LoVo (cell line): ENCODE data around the gene PPP1R7.

Source experiments
- DNase-seq: peaks from one replicate; pipeline ENCODE4 v3.0.0-alpha.2; 2016; ENCODE audit warnings: low spot score

Gene PPP1R7

DNA sequence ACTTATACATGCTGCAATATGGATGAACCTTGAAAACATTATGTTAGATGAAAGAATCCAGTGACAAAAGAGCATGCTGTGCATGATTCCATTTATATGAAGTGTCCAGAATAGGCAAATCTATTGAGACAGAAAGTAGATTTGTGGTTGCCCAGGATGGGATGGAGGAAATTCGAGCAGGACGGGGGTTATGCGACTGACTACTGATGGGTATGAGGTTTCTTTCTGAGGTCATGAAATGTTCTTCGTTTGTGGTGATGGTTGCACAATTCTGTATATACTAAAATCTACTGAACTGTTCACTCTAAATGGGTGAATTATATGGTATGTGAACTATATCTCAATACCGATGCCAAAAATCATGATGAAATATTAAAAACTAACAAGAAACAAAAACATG lies 29.3 kb upstream of the PPP1R7 start:
- DNase-seq, result no peak

GRCh38 chr2:241122376-241123002 lies 27.8 kb upstream of the PPP1R7 start:
- DNase-seq, result no peak

GRCh38 chr2:241123816-241124536 lies 26.3 kb upstream of the PPP1R7 start:
- DNase-seq, result no peak

GRCh38 chr2:241125626-241126025 lies 24.6 kb upstream of the PPP1R7 start:
- DNase-seq, result no peak

DNA sequence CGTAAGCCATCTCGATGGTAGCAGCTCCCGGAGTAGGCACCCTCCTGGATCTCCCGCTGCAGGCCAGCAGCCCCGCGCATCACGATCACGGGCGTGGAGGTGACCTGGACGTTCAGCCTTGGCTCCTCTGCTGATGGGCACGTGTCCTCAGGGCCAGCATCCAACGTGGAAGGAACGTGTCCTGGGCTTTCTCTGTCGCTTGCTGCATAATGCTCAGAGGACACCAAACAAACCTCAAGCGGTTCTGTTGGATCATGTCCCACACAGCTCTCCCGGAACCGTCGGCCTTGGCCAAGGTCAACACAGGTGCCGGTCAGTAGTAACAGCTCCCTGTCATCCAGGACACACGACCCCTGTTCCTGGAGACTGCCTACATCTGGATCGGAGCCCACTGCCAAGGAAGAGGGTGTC lies 24.1 kb upstream of the PPP1R7 start:
- DNase-seq, result no peak

GRCh38 chr2:241126771-241127202 lies 23.5 kb upstream of the PPP1R7 start:
- DNase-seq, result no peak

GRCh38 chr2:241128266-241128665 lies 22.0 kb upstream of the PPP1R7 start:
- no peak for DNase-seq

DNA sequence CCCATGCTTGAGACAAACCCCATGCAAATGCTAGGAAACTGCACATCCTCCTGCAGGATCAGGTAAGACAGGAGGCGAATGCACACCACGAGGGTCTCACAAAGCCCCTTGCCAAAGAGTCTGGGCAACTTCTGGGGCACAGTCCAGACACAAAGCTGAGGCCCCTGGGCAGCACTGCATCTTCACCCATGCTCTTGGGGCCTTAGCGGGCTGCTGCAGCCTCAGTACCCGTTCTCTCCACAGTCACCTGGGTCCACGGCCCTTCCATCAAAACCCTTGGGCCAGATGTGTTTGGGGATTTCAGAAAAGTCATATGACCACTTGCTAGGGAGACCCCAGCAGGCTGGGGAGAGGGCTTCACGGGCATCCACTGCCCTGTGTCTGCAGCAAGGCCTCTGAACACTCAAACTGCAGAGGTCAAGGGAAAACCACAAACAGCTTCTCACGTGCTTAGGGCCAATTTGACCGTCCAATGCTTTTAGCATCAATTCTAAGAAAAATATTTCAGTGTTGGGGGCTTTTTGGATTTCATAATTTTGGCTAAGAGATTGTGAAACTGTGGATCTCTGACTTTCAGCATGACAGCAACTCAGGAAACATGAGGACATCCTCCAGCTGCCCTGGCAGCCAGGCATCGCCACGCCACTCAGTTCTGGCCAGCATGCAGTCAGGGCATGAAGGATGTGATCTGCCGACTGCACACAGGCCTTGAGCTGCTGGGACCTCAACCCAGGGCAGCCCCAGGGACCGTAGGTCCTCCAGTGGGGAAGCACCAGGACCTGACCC lies 21.0 kb upstream of the PPP1R7 start:
- no peak for DNase-seq

DNA sequence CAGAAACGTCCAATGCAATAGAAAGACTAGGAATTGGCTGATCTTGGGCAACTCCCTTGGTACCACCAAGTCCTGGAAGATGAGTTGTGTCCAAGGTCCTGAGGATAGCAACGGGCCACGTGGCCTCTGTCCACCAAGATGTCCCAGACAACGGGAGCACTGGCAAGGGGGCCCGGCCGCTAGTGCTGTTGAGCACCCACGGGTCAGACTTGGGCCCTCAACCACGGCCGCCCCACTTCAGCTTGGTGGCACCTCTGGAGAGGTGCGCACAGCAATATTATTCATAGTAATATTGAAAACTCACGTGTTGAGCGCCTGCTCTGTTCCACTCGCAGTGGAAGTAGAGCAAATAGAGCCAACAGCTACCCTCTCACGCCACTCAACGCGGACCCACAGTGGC lies 20.0 kb upstream of the PPP1R7 start:
- DNase-seq, result no peak

DNA sequence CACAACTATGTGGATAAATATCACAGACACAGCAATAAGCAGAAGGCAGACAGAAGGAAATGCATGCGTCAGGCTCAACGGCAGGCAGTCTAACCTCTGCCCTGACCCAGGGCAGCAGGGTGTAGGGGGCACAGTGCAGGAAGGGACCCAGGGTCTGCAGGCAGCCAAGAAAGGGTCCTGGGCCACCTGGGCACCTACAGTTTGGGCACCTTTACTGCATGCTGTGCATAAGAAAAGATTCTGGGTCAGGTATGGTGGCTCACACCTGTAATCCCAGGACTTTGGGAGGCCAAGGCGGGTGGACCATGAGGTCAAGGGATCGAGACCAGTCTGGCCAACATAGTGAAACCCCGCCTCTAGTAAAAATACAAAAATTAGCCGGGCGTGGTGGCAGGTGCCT lies 18.7 kb upstream of the PPP1R7 start:
- DNase-seq, result no peak

DNA sequence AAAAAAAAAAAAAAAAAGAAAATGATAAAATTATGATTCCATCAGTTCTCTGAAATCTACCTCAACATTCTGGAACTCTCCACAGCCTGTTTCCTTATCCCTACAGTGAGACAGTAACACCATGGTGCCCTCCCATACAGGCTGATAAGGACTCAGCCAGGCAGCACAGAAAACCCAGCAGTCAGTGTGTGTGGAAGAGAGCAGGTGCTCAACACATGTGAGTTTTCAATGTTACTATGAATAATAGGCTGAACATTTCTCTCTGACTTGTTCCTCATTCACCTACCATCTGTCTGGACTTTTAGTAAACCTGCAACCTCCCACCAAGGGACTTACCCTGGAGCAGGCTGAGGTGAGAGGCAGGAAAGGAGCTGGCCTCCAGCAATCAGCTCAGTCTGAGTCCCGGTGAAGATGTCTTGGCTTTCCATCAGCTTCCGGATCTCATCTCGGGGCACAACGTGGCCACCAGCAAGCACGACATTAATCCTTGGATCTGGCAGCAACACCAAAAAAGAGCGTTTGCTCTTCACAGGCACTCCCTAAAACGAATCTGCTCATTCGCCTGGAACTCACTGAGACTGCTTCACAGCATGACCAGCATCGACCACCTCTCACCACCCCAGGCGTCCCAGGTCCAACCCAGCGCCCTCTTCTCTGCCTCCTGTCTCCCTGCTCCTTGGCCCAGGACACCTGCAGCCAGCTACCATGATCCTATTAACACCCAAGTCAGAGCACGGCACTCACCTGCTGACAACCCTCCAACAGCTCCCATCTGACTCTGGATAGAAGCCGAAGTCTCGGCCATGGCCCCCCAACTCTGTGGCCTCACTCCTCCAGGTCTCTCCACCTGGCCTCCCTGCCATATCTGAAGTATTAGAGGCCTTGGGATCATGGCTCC lies 17.5 kb upstream of the PPP1R7 start:
- DNase-seq, result no peak

DNA sequence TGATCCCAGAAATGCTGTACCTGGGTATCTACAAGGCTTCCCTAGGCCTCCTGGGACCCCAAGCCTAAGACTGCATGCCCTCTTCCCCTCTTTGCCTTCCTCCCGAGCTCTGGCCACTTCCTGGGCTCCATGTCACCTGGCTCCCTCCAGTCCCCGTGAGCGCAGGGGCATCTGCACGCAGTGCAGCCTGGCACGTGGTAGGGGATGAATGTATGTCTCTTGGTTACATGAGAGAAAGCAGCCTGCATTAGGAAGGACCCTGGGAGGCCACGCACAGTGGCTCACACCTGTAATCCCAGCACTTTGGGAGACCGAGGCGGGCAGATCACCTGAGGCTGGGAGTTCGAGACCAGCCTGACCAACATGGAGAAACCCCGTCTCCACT lies 16.8 kb upstream of the PPP1R7 start:
- no peak for DNase-seq

DNA sequence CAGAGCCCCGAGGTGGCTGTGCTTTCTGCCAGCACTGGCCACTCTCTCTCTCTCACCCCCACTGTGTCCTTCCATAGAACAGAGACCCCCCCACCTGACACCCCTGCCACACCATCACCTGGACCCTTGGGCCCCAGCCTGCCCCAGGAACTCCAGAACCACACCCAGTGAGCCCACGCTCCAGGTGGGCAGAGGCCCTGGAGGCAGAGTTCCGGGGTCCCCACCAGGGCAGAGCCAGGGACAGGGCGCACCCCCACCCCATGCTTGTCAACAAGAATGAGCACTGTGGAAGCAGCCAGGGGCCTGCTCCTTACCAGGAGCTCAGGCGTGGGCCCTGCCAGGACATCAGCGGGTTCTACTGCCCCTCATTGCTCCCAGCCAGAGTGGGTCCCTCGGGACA lies 15.6 kb upstream of the PPP1R7 start:
- no peak for DNase-seq

DNA sequence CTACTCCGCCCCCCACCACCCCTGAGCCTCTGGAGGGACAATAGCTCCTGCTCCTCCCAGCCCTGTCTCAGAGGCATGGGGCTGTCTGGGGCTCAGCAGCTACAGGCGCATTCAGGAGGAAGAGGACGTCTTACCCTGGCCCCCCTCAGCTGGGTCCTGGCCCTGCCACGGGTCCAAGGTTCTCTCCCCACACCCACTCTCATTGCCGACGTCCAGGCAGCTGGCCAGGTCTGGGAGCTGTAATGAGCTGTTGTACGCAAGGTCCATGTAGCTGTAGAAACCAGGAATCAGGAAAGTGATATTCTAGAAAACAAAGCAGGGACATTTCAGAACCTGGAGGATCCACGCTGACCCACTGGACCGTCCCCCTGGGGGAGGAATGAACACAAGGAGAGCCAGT lies 14.5 kb upstream of the PPP1R7 start:
- no peak for DNase-seq

DNA sequence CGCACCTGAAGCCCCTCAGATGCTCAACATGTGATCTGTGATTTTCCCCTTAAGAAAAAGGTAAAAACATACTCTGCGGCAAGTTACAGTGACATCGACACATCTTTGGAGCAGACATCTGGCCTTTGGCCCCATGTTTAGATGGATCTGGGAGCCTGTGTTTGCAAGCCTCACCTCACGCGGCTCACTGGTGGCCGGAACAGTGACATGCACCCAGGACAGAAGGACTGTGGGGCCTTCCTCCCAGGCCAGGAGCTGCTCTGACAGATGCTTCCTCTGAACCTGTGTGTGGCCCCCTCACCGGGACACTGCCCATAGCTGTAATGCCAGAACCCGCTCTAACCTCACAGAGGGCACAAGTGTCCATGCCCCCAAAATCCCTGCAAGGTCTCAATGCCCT lies 14.1 kb upstream of the PPP1R7 start:
- DNase-seq, result no peak

DNA sequence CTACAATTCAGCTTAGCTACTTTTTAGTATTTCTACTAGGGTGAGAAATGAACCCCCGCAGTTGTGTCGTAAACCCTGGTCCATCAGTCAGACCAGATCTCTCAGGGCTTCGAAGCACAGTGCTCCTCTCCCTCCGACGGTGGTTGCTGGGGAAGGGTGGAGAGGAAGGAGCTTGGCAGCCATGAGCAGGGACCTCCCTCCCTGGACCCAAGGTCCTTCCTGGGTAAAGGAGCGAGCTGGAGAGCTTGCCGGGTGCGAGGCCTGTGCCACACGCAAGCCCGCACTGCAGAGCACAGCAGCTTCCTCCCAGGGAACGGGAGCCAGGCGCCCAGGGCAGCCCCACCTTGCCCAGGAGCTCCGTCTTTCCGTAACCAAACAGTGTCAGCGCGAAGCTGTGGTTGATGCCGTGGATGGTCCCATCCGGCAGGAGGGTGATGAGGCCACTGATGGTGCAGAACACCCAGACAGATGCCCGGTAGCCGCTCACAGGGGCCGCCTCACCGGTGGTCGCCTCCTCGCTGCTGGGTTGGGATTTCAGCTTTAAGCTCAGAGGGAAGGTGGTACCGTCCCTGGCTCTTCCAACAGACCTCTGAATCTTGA lies 13.5 kb upstream of the PPP1R7 start:
- no peak for DNase-seq

DNA sequence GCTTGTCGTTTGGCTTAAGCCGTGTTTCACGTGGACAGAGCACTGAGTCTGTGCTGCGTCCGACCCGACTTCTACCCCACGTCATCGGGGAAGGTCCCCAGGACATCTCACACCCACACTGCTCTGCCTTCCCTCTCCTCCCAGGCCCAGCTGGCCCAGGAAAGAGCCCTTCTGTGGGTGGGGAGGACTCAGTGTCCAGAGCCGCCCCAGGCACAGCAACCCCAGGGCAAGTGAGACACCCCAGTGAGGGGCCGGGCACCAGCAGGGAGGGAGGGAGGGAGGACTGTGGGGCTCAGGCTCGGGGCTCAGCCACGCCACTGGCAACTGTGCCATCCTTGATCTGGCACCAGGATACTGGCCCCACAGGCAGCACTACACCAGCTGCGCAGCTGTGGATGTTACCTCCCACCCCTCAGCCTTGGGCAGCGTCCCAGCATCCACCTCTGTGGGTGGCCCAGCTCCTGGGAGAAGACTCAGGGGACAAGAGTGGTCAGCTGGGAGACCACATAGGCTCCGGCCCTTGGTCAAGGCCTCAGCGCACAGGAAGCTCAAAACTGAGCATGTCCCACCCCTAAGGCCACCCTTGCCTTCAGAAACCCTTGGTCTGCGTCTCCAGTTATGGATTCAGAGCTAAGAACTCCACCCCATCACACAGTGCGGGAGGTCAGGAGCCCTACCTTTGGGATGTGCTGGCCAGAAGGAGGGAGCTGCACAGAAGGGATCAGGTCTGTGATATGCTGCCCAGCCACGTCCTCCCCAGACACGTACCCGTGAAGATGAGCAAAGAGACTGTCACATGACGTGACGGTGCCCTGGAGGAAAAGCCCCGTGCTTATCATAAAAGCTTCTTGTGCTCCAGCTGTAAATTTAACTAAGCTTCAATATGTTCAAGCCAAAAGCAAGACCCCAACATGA lies 12.7 kb upstream of the PPP1R7 start:
- DNase-seq, result no peak

DNA sequence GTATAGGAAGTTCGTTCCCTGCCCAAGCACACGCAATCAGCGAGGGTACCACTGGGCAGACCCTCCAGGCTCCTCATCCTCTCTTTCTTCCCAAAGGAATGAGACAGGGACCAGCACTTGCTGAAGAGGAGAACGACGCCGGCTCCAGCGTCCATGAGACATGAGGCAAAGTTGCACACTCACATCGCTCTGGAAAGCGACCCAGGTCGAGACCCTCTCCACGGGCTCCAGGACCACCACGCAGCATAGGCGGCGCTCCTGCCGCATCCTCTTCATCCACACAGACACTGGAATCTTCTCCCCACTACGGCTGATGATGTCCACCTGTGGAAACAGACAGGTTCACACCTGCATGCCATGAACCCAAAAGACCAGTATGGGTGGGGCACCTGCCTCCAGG lies 11.8 kb upstream of the PPP1R7 start:
- DNase-seq, result no peak

DNA sequence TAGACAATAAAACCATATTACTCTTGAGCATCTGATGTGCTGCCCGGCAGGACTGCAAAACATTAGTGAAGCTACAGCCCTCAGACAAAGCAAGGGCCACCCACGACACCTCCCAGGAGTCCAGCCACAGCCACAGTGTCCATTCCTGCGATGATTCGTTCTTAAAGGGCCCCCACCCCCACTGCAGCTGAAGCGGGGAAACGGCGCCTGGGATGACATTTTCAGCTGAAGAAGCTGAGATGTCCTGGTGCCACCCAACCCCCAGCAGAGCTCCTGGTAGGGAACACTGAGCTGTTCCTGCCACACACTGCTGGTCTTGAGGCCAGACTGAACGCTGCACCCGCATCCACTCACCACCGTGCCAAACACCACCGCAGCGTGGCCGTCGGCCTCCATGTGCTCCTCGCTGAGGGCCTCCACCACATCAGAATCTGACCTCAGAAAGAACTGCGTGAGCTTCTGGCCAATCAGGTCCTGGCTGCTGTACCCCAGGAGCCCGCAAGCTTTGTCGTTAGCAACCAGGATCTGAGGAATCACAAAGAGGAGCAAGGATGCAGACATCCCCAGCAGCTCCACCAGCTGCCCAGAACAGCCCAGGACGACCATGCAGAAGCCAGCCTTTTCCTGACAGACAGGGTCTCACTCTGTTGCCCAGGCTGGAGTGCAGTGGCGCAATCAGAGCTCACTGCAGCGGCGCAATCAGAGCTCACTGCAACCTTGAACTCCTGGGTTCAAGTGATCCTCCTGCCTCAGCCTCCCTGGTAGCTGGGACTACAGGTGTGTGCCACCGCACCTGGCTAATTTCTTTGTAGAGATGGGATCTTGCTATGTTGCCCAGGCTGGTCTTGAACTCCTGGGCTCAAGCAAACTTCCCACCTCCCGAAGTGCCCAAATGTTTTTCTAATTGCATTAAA lies 10.5 kb upstream of the PPP1R7 start:
- DNase-seq, result no peak

DNA sequence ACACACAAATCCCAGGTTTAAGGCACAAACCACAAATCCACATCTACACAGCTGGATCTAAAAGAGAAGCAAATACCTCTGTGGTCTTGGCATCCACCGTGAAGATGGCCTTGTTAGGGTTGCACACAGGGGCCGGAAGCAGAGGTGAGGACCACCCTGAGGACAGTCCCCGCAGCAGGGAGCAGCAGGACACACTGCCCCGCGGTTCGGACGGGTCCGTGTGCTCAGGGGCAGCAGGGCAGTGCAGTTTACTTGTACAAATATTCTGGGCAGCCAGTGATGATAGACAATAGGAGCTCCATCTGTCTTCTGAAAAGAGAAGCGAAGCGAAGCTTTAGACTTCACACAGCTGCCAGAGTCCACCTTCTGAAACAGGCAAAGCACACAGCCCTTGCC lies 9.8 kb upstream of the PPP1R7 start:
- no peak for DNase-seq
